Caki2 (cell line): Measurements from ENCODE around the gene INPP5A. TPM values are rescaled to one million over a fixed set of nuclear protein-coding genes. Genes with fewer than 3 reads are reported as not detected.
"Not testable (repeated sequence)": the region's sequence is repeated elsewhere in the genome, so short reads cannot be mapped to it uniquely, and the experiment has no call there.

Source experiments
- DNase-seq: peaks from one replicate; pipeline ENCODE4 v3.0.0-alpha.2; 2015; ENCODE audit warnings: low read depth
- in situ Hi-C: cut with HindIII; loops from 2 replicates; pipeline ENCODE4 v1.10.0; 2016; ENCODE audit warnings: low sequenced_read_pairs, low pct_unique_long_range_greater_than_20kb, mixed read lengths
- total RNA-seq: library from RNA; depleted of rRNA; stranded (reverse); fragments of >200 nt; shearing (Covaris generic); gene quantifications from 2 replicates; pipeline ENCODE4 v1.2.3, GENCODE V29; 2014; ENCODE audit warnings: low replicate concordance

INPP5A gene
- total RNA-seq, 1 experiment from 2014 or later = 21.2 TPM

- in situ Hi-C loops = no loop called here
These were observed 250.7 kb downstream of the INPP5A start for GRCh38 chr10:132788180-132788830.

GRCh38 chr10:132788831-132789219, 251.2 kb downstream of the INPP5A start:
- no peak for DNase-seq
- in situ Hi-C loops = no loop called here

More at GRCh38 chr10:132788180-132788830, 250.7 kb downstream of the INPP5A start:
- DNase-seq = no peak

GRCh38 chr10:132789659-132790148, 252.1 kb downstream of the INPP5A start:
- no peak for DNase-seq
- in situ Hi-C loops = no loop called here

GRCh38 chr10:132790470-132790869, 252.9 kb downstream of the INPP5A start:
- in situ Hi-C loops = no loop called here
- no peak for DNase-seq

GRCh38 chr10:132790934-132791829, 253.6 kb downstream of the INPP5A start:
- DNase-seq = no peak
- in situ Hi-C loops = no loop called here

- DNase-seq, in situ Hi-C loops: not testable (repeated sequence)
These were observed 254.5 kb downstream of the INPP5A start for GRCh38 chr10:132792099-132792498.

GRCh38 chr10:132792796-132793195, 255.2 kb downstream of the INPP5A start:
- in situ Hi-C loops = no loop called here

GRCh38 chr10:132793213-132793612, 255.6 kb downstream of the INPP5A start:
- in situ Hi-C loops = no loop called here
- no peak for DNase-seq

More at GRCh38 chr10:132792796-132793195, 255.2 kb downstream of the INPP5A start:
- DNase-seq = no peak

- no peak for DNase-seq
- in situ Hi-C loops = no loop called here
These were observed 256.6 kb downstream of the INPP5A start for GRCh38 chr10:132793871-132794849.

GRCh38 chr10:132796846-132797245, 259.3 kb downstream of the INPP5A start:
- DNase-seq = no peak
- in situ Hi-C loops = no loop called here

- in situ Hi-C loops = not testable (repeated sequence)
These were observed 260.4 kb downstream of the INPP5A start for GRCh38 chr10:132797986-132798385.

GRCh38 chr10:132798403-132798802, 260.8 kb downstream of the INPP5A start:
- DNase-seq = no peak
- in situ Hi-C loops = no loop called here

More at GRCh38 chr10:132797986-132798385, 260.4 kb downstream of the INPP5A start:
- DNase-seq = not testable (repeated sequence)

GRCh38 chr10:132798876-132799275, 261.3 kb downstream of the INPP5A start:
- no peak for DNase-seq
- in situ Hi-C loops = no loop called here

- no peak for DNase-seq
- in situ Hi-C loops = no loop called here
These were observed 262.3 kb downstream of the INPP5A start for GRCh38 chr10:132799865-132800264.

GRCh38 chr10:132802048-132802447, 264.5 kb downstream of the INPP5A start:
- DNase-seq = no peak
- in situ Hi-C loops = no loop called here

GRCh38 chr10:132802694-132803320, 265.2 kb downstream of the INPP5A start:
- DNase-seq = no peak

GRCh38 chr10:132803416-132804210, 266.0 kb downstream of the INPP5A start:
- no peak for DNase-seq
- in situ Hi-C loops = no loop called here

More at GRCh38 chr10:132802694-132803320, 265.2 kb downstream of the INPP5A start:
- in situ Hi-C loops = no loop called here
